GM13977 (cell line): ENCODE measurements around the gene AGPAT3.

Source experiments
- DNase-seq: peaks from one replicate; pipeline ENCODE4 v3.0.0; 2012; ENCODE audit warnings: low spot score
- CTCF ChIP-seq: IDR thresholded peaks from 2 replicates; pipeline ENCODE4 v1.5.1; 2012; ENCODE audit warnings: mild to moderate bottlenecking, control low read depth; ENCODE audit not compliant: insufficient read depth; ENCODE audit errors: extremely low read depth, missing control alignments
- in situ Hi-C: fragments of 300-500 bp; cut with MboI; formaldehyde crosslinking; loops from one replicate; pipeline ENCODE4 v1.12.0; 2022; ENCODE audit warnings: low sequenced_read_pairs, low pct_unique_long_range_greater_than_20kb, mixed read lengths, inconsistent platforms; ENCODE audit not compliant: unreplicated experiment

Gene AGPAT3

GRCh38 chr21:43909741-43910400, 44.8 kb downstream of the AGPAT3 start:
- DNase-seq, result no peak
- TF ChIP-seq CTCF, result no peak

GRCh38 chr21:43910460-43910859, 45.4 kb downstream of the AGPAT3 start:
- TF ChIP-seq CTCF, result no peak
- in situ Hi-C loops, result no loop called here
- no peak for DNase-seq

More at GRCh38 chr21:43909741-43910400, 44.8 kb downstream of the AGPAT3 start:
- in situ Hi-C loops, result no loop called here

- no peak for DNase-seq
- in situ Hi-C loops, result no loop called here
- TF ChIP-seq CTCF, result no peak
Observed at GRCh38 chr21:43911015-43911934, 46.3 kb downstream of the AGPAT3 start.

GRCh38 chr21:43911935-43912487, 47.0 kb downstream of the AGPAT3 start:
- DNase-seq, result no peak
- in situ Hi-C loops, result no loop called here
- no peak for TF ChIP-seq CTCF

GRCh38 chr21:43912500-43912899, 47.5 kb downstream of the AGPAT3 start:
- no peak for DNase-seq
- in situ Hi-C loops, result no loop called here
- TF ChIP-seq CTCF, result no peak

- DNase-seq, result no peak
- no peak for TF ChIP-seq CTCF
- in situ Hi-C loops, result no loop called here
Observed at GRCh38 chr21:43912910-43913309, 47.9 kb downstream of the AGPAT3 start.
